HepG2 (cell line): ENCODE measurements around the gene FAM229B. TPM values are rescaled to one million over a fixed set of nuclear protein-coding genes. Genes with fewer than 3 reads are reported as not detected.

Experiments
- HNRNPUL1 ChIP-seq: fragments of 200-400 bp; formaldehyde crosslinking; IDR thresholded peaks from 2 replicates; pipeline ENCODE4 v1.6.1; 2017; ENCODE audit warnings: low read depth, mild to moderate bottlenecking, low read length, moderate library complexity
- KAT7 ChIP-seq: IDR thresholded peaks from 2 replicates; pipeline ENCODE4 v1.6.1; 2018; ENCODE audit warnings: borderline replicate concordance, missing compliant biosample characterization
- PITX1 ChIP-seq: sonication (generic); formaldehyde crosslinking; IDR thresholded peaks from 2 replicates; pipeline ENCODE4 v1.5.1; 2020; ENCODE audit warnings: mild to moderate bottlenecking, missing genetic modification reagents
- WIZ ChIP-seq: sonication (generic); formaldehyde crosslinking; IDR thresholded peaks from 2 replicates; pipeline ENCODE4 v1.5.1; 2020; ENCODE audit warnings: mild to moderate bottlenecking, missing genetic modification reagents
- ZFP41 ChIP-seq: sonication (generic); formaldehyde crosslinking; IDR thresholded peaks from 2 replicates; pipeline ENCODE4 v1.4.0; 2020; ENCODE audit warnings: mild to moderate bottlenecking, missing genetic modification reagents, borderline replicate concordance
- ZKSCAN1 ChIP-seq: fragments of 150-350 bp; IDR thresholded peaks from 2 replicates; pipeline ENCODE4 v1.6.1; 2014; ENCODE audit warnings: low read length
- ZNF253 ChIP-seq: sonication (generic); formaldehyde crosslinking; IDR thresholded peaks from 2 replicates; pipeline ENCODE4 v1.8.0; 2022; ENCODE audit warnings: mild to moderate bottlenecking, missing genetic modification reagents, borderline replicate concordance
- ZNF768 ChIP-seq: sonication (generic); formaldehyde crosslinking; IDR thresholded peaks from 2 replicates; pipeline ENCODE4 v1.4.0; 2020; ENCODE audit warnings: missing genetic modification reagents
- ZNF816 ChIP-seq: sonication (generic); formaldehyde crosslinking; IDR thresholded peaks from 2 replicates; pipeline ENCODE4 v1.8.0; 2022; ENCODE audit warnings: missing genetic modification reagents, mild to moderate bottlenecking, borderline replicate concordance
- polyA plus RNA-seq, 8 experiments: library from polyadenylated mRNA; depleted of rRNA in 3 of 8; stranded (reverse) in 7 of 8; unstranded in 1 of 8; fragments of >200 nt; fragmentation: Illumina TruSeq in 4 of 8; extraction: Trizol in 4 of 8; gene quantifications; 2 replicates each; pipeline versions ENCODE4 v1.2.1 to v1.2.3, GENCODE V29; 2011 to 2016; ENCODE audit warnings: low read depth in 4 of 8, missing spikeins in 1 of 8, mixed read lengths in 1 of 8; ENCODE audit not compliant: insufficient read depth in 1 of 8
- total RNA-seq, 5 experiments: library from RNA; depleted of rRNA; stranded (reverse); fragments of >200 nt; fragmentation: Illumina TruSeq; extraction: Trizol; gene quantifications; 2 replicates each; pipeline ENCODE4 v1.2.3, GENCODE V29; 2016; ENCODE audit warnings: low read depth in 1 of 5
- TF ChIP-seq, protein P1 (sequence below): sonication (generic); formaldehyde crosslinking; IDR thresholded peaks from 2 replicates; pipeline ENCODE4 v1.5.1; 2020; ENCODE audit warnings: mild to moderate bottlenecking, missing genetic modification reagents, moderate library complexity
- TF ChIP-seq, protein P2 (sequence below): sonication (generic); formaldehyde crosslinking; IDR thresholded peaks from 2 replicates; pipeline ENCODE4; 2020; ENCODE audit warnings: missing genetic modification reagents, mild to moderate bottlenecking, borderline replicate concordance
- TF ChIP-seq, protein P3 (sequence below): sonication (generic); formaldehyde crosslinking; IDR thresholded peaks from 2 replicates; pipeline ENCODE4 v1.5.1; 2020; ENCODE audit warnings: mild to moderate bottlenecking, missing genetic modification reagents
- TF ChIP-seq, protein P4 (sequence below): IDR thresholded peaks from 2 replicates; pipeline ENCODE4 v1.4.0; 2020; ENCODE audit warnings: mild to moderate bottlenecking, missing genetic modification reagents

Gene FAM229B
- total and polyA plus RNA-seq, 2 of the 13 experiments (the other 11 are each of a cell fraction or from before 2014, with no cell fraction given) = 11.3 to 19.5 TPM

DNA sequence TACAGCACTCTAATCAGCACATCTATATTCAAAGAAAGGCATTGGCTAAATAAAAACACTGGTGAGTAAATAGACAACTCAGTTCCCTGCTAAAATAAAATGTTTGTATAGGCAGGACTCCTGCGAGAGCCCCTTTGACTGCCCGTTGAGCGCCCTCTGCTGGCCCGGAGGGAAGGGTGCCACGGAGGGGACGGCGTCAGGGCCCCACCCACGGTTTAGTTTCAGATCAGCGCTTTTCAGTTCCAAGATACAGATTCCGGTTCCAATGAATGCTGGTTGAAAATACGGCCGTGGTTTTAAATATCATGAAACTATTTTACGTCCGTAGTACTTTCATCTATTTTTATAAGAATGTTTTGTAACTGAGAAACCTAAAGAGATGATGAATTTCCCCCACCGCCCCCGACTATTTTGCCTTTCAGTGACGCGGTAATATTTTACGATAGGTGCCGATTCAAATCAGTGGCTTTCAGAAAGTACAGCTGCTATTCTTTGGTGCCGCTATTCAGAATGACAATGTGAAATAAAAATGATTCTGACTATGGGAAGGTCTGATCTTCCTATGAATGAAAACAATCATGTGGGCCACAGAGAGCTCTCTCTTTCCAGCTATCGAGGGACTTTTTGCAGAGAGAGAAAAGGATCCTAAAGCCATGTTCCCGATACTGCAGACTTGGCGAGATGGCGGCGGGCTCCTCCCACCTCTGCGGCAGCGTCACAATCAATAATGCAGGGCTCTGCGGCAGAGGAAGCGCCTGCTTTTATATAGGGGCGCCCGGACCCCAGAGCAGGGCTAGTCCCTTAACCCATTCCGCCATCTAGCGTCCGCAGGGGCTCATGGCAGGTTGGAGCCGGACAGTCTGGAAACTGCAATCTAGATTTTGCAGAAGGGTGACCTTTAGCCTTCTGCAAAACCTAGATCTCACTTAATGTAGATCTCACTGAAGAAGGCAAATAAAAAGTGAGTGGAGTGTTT is 44.1 kb upstream of the FAM229B start (continued):
- TF ChIP-seq, protein P1, sequence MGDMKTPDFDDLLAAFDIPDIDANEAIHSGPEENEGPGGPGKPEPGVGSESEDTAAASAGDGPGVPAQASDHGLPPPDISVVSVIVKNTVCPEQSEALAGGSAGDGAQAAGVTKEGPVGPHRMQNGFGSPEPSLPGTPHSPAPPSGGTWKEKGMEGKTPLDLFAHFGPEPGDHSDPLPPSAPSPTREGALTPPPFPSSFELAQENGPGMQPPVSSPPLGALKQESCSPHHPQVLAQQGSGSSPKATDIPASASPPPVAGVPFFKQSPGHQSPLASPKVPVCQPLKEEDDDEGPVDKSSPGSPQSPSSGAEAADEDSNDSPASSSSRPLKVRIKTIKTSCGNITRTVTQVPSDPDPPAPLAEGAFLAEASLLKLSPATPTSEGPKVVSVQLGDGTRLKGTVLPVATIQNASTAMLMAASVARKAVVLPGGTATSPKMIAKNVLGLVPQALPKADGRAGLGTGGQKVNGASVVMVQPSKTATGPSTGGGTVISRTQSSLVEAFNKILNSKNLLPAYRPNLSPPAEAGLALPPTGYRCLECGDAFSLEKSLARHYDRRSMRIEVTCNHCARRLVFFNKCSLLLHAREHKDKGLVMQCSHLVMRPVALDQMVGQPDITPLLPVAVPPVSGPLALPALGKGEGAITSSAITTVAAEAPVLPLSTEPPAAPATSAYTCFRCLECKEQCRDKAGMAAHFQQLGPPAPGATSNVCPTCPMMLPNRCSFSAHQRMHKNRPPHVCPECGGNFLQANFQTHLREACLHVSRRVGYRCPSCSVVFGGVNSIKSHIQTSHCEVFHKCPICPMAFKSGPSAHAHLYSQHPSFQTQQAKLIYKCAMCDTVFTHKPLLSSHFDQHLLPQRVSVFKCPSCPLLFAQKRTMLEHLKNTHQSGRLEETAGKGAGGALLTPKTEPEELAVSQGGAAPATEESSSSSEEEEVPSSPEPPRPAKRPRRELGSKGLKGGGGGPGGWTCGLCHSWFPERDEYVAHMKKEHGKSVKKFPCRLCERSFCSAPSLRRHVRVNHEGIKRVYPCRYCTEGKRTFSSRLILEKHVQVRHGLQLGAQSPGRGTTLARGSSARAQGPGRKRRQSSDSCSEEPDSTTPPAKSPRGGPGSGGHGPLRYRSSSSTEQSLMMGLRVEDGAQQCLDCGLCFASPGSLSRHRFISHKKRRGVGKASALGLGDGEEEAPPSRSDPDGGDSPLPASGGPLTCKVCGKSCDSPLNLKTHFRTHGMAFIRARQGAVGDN (CRISPR knock-in tag) = peak; percentile 54
- peak; percentile 4; the same call in 1 of the 2 replicates for TF ChIP-seq PITX1
- TF ChIP-seq ZNF253 = no peak
- TF ChIP-seq, protein P2, sequence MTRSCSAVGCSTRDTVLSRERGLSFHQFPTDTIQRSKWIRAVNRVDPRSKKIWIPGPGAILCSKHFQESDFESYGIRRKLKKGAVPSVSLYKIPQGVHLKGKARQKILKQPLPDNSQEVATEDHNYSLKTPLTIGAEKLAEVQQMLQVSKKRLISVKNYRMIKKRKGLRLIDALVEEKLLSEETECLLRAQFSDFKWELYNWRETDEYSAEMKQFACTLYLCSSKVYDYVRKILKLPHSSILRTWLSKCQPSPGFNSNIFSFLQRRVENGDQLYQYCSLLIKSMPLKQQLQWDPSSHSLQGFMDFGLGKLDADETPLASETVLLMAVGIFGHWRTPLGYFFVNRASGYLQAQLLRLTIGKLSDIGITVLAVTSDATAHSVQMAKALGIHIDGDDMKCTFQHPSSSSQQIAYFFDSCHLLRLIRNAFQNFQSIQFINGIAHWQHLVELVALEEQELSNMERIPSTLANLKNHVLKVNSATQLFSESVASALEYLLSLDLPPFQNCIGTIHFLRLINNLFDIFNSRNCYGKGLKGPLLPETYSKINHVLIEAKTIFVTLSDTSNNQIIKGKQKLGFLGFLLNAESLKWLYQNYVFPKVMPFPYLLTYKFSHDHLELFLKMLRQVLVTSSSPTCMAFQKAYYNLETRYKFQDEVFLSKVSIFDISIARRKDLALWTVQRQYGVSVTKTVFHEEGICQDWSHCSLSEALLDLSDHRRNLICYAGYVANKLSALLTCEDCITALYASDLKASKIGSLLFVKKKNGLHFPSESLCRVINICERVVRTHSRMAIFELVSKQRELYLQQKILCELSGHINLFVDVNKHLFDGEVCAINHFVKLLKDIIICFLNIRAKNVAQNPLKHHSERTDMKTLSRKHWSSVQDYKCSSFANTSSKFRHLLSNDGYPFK = no peak
- 0 out of 2 replicates have a peak, but pooled peaks have one; percentile 9 for TF ChIP-seq WIZ (CRISPR knock-in tag)
- TF ChIP-seq, protein P3, sequence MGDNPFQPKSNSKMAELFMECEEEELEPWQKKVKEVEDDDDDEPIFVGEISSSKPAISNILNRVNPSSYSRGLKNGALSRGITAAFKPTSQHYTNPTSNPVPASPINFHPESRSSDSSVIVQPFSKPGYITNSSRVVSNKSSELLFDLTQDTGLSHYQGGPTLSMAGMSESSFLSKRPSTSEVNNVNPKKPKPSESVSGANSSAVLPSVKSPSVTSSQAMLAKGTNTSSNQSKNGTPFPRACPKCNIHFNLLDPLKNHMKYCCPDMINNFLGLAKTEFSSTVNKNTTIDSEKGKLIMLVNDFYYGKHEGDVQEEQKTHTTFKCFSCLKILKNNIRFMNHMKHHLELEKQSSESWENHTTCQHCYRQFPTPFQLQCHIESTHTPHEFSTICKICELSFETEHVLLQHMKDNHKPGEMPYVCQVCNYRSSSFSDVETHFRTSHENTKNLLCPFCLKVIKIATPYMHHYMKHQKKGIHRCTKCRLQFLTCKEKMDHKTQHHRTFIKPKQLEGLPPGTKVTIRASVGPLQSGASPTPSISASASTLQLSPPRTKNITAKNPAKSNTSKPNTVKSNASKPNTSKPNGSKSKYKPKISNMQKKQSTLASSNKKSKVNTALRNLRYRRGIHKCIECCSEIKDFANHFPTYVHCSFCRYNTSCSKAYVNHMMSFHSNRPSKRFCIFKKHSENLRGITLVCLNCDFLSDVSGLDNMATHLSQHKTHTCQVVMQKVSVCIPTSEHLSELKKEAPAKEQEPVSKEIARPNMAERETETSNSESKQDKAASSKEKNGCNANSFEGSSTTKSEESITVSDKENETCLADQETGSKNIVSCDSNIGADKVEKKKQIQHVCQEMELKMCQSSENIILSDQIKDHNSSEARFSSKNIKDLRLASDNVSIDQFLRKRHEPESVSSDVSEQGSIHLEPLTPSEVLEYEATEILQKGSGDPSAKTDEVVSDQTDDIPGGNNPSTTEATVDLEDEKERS = peak; percentile 48; the same call in 1 of the 2 replicates
- no peak for TF ChIP-seq ZNF816 (CRISPR knock-in tag)
- no peak for TF ChIP-seq HNRNPUL1
- TF ChIP-seq ZNF768 (CRISPR knock-in tag) = peak; percentile 44; the same call in 1 of the 2 replicates
- TF ChIP-seq KAT7 (CRISPR knock-in tag) = peak; percentile 40; the same call in 1 of the 2 replicates
- TF ChIP-seq, protein P4, sequence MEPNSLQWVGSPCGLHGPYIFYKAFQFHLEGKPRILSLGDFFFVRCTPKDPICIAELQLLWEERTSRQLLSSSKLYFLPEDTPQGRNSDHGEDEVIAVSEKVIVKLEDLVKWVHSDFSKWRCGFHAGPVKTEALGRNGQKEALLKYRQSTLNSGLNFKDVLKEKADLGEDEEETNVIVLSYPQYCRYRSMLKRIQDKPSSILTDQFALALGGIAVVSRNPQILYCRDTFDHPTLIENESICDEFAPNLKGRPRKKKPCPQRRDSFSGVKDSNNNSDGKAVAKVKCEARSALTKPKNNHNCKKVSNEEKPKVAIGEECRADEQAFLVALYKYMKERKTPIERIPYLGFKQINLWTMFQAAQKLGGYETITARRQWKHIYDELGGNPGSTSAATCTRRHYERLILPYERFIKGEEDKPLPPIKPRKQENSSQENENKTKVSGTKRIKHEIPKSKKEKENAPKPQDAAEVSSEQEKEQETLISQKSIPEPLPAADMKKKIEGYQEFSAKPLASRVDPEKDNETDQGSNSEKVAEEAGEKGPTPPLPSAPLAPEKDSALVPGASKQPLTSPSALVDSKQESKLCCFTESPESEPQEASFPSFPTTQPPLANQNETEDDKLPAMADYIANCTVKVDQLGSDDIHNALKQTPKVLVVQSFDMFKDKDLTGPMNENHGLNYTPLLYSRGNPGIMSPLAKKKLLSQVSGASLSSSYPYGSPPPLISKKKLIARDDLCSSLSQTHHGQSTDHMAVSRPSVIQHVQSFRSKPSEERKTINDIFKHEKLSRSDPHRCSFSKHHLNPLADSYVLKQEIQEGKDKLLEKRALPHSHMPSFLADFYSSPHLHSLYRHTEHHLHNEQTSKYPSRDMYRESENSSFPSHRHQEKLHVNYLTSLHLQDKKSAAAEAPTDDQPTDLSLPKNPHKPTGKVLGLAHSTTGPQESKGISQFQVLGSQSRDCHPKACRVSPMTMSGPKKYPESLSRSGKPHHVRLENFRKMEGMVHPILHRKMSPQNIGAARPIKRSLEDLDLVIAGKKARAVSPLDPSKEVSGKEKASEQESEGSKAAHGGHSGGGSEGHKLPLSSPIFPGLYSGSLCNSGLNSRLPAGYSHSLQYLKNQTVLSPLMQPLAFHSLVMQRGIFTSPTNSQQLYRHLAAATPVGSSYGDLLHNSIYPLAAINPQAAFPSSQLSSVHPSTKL (CRISPR knock-in tag) = peak; percentile 59
- TF ChIP-seq ZKSCAN1 = no peak; the same call in 1 of the 2 replicates
- TF ChIP-seq ZFP41 (CRISPR knock-in tag) = no peak
